Femur (tissue), 1 donor: ENCODE data around the gene DLX5.

Experiments used
- DNase-seq: peaks from one replicate; pipeline ENCODE4 v3.0.0-alpha.2; 2017

The DLX5 gene

DNA sequence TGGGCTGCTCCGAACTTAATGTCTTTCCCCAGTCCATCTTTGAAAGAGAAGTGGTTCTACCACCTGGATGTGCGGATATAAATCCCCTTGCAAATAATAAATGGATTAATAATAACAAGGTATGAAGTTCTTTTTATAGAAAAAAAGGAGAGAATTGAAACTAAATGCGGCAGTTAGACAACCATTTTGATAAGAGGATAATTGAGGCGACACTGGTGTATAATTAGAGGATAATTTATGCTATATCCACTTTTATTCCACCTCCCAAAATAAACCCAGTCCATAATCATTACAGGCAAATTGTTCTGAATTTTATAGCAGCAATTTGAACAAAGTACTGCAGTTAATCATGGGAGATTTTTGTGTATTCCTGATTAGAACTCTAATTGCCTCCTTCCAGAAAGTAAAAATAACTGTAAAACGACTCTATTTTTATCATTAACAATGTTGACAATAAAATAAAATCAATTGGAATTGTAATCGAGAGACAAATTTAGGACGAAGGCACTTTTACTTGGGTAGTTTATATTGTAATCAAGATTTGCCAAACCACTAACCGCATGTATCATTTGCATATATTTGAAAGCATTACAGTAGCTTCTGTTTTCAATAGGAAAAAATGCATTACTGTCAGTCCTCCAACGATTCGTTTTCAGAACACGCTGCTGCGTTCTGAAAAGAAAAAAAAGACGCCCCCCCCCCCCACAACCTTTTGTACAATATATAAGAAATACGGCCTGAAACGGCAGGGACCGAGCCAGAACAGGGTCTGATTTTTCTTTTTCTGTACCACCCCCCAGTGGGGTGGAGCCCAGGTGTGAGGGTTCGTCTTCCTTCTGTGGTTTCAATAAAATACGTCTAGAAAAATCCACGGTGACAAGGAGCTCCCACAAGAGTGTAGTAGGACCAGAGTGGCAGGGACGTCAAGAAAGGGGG lies 20.1 kb downstream of the DLX5 start:
- DNase-seq, result no peak

DNA sequence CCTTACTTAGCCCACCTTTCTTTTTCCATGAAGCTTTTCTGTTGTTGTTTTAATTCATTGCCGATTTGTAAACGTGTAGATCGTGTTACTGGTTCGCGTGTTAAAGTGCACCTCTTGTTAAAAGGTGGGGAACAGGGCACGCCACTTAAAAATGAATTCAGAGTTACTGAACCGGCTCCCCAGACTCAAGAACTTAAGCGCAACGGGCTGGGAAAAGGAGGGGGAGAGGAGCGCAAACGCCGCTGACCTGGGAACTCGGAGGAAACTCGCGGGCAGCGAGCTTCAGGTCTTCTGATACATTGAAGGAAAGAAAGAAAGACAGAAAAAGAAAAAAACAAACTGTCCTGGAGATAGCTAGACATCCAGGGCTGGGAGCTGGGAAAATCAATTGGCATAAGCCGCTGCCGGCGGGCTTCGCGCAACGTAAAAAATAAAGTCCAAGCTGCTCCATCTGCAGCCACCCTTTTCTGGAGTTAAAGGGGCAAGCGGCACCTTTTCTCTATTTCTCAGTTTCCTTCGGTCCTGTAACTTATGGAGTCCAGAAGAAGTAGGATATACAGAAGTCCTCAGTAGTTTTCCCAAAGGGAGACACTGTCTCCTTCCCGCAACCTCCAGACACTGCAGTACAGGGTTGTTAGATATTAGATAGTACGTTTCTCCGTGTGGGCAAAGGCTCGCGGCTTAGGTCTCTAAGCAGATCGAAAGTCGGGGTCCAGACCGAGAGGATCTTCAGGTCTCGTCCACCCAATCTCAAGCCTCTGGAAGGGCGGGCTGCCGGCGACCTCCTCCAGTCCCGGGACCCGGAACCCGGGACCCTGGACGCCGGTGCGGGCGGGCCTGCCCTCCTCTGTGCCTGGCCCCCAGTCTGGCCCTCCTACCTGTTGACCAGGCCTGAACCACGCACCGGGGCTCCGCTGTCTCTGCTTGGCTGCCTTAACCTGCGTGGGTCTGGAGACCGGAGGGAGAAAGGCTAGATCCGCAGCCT lies 21.1 kb downstream of the DLX5 start:
- no peak for DNase-seq

DNA sequence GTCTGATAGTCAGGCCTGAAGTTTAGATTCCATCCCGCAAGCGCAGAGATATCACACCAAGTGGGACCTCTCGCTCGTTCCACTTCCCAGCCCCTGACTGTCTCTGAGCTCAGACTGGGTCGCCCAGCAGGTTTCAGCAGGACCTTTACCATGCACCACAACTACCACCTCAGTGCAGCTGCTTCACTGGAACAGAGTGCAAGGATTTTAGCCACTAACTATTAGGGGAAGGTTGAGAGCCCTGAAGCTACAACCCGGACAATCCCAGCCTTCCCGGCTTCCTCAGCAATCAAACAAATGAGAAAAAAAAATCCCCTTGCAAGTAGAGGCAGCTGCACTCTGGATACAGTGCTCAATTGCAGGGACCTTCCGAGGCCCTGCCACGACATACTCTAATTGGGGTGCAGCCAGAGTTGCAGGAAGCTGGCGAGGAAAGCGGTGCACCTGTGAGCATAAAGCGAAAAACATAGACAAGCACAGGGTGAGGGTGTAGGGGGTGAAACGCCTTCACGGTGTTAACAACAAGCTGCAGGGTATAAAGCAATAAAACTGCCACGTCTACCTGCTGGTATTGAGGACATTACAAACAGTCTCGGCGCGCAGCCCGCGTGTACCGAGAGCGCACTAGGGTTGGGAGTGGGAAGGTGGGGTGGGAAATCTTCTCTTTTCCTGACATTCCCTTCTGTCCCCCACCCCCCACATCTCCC lies 21.9 kb downstream of the DLX5 start:
- DNase-seq, result no peak

DNA sequence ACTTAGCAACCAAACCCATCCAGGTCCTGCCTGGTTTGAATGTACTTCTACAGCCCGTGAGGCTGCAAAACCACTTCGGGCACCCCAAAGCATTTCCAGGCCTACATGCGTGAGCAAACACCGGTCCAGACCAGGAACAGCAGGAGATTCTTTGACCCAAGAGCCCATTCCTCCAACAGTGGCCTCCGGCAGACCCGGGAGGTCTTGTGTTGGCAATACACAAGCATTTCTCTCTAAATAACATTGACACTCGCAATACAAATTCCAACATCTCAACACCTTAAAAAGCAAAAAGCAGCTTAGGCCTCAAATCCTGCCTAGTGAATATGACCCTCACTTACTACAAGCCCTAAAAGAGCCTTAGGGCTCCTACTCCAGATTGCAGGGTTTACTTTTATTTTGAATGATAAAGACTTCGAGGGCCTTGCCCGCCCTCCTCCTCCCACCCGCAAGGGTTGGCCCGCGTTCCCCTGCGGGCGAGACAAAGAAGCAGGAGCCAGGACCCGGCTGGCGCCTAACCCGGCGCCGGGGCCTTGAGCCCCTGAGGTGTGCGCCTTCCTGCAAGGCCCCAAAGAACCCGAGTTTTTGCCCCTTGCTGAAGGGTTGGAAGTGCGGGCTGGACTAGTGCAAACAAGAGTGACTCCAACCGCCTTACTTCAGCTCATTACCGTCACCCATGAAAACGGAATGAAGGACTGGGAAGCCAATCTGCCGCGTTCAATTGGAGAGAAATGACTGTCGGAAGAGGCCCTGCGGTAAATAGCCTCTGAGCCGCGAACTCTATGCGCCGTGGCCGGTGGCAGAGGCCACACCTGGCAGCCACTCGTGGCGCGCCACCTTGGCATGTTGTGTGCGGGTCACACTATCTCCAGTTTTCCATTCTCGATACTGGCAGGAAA lies 22.7 kb downstream of the DLX5 start:
- no peak for DNase-seq

DNA sequence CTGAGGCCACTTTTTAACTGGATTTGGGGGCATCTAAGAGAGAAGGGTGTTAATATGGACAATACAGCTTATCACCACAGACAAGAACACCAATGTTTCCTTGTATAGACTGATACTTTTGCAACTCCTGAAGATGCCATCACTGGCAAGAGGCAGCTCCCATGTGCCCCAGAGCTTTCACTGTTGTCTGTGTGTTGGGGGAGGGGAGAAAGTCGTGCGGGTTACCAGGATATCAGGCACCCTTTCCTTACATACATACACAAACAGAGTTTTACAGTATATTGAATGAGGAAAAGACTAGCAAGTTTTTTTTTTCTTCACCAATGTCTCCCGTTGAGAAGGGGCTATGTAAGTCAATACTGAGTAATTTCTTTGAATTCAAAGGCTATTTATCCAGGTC lies 23.4 kb downstream of the DLX5 start:
- DNase-seq, result no peak

DNA sequence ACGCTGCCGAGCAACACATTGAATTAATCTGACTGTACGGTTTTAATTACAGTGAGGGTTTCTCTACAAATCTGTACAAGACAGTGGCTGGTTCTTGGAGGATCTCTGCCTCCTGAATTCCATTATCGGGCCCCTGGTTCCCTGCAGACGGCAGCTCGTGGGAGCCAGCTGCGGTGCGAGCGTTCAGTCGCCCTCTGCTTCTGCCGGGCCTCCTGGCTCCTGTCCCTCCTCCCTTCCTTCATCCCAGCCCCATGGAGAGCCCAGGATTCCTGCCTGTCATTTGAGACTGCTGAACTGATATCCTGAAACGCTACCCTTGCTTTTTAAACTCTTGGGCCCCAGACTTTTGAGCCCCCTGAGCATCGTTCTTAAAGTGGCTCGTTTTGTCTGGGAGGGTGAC lies 25.9 kb downstream of the DLX5 start:
- no peak for DNase-seq

DNA sequence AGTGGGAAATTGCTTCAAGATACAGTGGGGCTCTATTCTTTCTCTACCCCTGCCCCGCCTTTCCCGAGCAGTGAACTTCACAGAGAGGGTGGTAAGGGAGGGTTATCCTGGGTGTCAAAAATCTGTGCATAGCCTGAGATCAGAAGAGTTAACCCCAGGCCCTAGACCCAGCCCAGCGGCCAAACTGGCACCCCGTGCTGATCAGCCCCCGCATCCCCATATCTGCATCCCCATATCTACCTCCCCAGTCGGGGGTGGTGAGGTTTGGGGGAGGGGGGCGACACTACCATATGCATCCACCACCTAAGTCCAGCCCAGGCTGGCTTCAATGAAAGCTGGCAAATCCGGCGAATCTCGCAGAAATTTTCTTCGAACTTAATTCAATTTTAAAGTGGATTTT lies 26.3 kb downstream of the DLX5 start:
- no peak for DNase-seq

DNA sequence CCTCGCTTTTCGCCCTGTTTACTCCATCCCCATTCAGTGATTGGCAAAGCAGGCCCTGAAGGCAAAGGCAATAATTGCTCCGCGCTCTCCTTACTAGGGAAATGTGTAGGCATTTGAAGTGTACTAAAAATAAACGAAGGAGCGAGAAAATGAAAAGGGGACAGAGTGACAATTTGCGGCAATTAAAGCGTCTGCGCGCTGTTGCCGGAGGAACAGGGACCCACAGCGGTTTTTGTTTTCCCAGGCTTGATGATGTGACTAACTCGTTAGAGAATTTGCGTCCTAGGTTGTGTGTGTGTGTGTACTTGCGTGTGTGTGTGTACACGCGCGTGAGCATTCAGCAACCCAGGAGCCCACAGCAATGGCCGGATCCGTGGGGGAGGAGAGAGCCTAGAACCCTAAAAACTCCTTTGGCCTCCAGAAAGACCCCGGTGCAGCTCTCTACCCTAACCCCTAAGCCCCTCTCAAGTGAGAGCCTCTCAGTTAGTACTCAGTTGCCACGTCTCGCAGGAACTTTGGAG lies 27.1 kb downstream of the DLX5 start:
- DNase-seq, result no peak

DNA sequence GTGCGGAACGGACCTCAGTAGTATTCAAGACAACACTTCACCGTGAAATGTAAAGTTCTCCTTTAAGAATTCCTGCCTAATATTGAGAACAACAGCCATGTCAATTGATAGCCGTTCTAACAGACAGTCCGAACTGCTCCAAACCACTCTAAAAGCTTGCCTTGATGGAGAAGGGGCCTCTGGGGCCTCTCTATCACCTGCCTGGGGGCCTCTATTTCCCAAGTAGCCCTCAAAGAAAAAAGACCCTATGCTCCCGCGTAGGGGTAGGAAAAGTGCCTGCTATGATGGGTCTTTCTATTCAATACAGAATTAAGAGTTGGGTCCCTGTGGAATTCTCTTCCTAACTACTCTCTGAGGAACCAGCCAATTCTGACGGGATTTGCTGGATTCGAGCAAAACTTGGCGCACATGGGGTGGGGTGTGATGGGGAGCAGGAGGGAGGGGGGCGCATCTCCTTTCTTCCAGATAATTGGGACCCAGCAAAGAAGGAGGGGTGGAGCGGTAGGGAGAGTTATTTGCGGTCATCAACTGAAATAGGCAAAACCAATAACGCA lies 27.6 kb downstream of the DLX5 start:
- DNase-seq, result no peak

DNA sequence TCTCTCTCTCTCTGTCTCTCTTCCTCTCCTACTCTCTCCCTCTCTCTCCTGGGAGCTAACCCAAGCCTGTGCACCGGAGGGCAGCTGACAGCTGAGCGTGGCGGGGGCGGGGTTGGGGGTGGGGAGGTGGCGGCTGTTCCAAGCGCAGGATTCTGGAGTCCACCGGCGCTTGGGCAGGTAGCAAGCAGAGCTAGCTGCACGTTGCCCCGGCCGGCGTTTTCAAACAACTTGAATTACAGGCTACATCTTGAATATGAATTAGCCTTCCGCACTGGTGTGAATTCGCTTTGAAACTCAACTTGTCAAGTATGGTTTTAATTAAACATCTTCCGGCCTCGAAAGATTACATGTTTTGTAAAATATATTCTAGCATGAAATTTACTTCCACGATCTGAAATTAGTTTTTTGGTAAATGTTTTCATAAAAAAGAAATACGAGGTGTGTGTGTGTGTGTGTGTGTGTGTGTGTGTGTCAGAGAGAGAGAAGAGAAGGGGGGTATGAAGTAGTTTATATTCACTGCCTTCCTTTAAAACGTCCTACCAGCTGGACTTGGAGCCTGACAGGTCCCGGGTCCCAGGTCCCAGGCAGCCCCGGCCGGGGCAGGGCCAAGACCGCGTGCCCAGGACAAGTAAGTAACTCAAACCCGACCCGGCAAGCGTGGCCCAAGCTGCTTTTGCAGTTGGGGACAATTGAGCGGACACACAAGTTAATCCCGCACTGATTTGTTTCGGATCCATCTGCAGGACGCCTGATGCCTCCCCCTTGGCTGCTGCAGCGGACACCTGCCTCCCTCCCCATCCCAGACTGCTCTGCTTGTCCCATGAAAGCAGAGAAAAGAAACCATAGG lies 28.3 kb downstream of the DLX5 start:
- DNase-seq, result no peak

DNA sequence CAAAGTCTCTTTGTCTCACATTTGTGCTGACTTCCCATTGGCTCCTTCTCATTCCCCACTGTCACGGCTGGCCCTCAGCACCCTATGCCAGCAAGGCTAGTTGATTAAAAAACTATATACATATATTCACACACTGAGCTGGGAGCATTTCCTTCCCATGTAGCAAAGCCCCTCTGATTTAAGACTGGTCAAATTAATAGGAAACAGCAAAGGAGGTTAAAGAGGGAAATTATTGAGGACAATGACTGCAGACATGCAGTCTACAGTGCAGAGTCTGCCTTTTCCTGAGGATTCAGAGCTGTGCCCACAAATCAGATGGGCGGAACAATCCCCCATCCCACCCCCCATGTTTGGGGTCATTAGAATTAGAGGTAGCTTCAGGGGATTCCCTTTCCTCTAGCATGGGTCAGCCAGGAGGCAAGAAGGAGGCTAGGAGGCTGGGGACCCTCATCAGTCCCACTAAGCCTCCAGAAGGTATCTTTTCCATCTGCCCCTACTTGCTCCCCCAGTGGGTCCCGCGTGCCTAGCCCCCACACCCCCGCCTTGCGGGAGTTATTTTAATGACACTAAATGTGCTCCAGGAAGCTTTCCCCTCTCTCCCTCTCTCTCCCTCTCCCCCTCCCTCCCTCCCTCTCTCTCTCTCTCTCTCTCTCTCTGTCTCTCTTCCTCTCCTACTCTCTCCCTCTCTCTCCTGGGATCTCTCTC lies 29.1 kb downstream of the DLX5 start:
- no peak for DNase-seq

DNA sequence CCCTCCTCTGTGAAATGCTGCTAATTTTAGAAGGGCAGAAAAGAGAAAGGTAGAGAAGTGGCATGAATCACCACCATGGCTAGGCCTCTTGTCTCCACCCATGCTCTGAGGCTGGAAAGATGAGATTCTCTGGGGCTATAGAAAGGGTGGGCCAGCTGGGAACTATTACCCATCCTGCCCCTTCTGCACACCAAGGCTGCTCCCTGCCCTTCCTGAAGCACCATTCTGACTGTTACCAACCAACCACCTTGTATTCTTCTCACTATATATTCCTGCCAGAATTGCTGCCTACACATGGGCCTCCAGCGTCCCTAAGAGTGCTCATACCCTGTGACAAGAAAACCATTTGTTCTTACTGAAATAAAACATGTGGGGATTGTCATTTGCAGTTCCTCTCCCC lies 30.7 kb downstream of the DLX5 start:
- no peak for DNase-seq

DNA sequence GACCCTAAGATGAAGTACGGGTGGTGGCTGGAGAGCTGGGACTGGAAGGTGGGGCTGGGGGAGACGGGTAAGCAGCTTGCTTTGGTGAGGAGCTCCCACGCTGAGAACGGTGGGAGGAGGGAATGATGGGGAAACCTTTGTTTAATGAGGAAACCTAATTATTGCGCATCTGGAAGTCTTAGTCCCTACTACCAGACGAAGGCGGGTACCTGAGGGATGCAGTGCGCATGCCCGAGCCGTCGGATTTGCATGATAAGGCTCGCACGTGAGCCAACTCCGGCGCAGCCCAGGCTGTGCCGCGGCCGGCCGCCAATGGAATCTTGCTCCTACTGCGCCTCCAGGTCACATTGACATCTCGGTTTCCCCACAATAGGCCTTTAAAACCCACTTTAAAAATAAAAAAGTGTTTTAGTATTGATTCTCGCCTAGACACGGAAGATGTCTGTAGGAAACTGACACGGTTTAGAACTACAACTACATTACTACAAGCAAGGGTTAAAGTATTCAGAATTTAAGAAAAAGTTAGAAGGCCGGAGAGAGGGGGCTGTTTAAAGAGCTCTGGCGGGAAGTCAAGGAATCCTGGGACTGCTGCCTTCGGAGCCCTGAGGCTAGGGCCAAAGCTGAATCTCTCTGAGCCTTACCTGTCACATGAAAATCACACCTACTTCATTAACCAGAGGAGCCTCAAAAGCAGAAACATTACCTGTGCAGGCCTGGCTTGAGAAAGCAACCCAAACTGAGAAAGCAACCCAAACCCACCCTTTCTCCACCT lies 31.4 kb downstream of the DLX5 start:
- no peak for DNase-seq

DNA sequence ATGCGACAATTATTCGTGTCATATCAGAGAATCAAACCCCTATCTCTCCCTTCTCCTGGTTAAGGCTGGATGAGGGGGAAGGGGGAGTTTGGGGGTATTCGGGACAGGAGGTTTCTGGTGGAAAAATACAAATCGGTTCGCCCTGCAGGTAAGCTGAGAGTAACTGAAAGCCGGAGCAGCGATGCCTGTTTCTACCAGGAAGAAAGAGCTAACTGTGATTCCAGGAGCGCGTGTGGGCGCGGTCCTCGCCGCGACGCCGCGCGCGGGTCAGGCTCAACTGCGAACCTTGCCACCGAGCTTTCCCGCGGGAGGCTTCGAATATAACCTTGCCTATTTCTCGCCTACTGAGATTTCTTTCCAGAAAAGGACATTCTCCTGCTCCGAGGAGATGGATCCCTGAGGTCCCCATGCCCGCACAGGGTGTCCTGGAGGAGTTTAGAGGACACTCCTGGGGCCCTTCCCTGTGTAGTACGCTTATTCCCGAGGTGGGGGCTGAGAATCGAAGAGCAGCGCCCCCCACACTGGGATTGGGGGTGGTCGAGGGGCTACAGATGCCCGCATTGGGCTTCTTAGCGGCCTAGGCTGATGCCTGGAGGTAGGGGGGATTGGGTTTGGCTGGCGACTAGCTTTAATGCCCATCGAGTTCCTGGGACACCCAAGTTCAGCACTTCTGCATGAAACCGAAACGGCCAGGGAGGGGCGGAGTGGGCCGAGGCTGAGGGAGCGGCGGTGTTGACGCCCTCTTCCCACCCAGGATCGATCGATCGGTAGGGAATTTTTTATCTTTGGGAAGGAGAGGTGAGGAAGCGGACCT lies 32.2 kb downstream of the DLX5 start:
- DNase-seq, result no peak

DNA sequence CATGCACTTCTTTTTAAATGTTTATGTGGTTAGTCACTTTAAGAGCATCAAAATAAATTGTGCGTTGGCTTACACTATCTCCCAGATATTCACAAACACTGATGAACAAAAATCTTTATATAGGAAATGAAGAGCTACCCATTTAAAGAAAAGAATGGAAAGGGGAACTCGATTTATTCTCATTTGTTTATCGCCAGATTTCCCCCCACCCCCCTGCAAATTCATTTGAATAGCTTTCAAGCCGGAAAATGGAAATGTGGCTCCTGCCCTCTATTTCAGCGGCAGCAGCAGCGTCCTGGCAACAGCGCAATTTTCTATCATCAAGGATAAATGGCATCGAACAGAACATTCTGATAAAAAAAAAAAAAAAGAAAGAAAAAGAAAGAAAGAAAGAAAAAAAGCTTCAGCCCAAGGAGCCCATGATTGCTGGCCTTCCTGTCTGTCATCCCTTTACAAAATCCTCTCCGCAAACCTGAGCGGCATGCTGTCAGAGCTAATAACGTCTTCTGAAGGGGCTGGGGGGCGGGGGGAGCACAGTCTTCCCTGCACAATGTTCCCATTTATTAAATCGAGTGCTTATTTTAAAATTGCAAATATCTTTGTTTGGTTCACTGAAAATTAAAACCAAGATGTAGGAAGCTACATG lies 33.0 kb downstream of the DLX5 start:
- DNase-seq, result no peak

DNA sequence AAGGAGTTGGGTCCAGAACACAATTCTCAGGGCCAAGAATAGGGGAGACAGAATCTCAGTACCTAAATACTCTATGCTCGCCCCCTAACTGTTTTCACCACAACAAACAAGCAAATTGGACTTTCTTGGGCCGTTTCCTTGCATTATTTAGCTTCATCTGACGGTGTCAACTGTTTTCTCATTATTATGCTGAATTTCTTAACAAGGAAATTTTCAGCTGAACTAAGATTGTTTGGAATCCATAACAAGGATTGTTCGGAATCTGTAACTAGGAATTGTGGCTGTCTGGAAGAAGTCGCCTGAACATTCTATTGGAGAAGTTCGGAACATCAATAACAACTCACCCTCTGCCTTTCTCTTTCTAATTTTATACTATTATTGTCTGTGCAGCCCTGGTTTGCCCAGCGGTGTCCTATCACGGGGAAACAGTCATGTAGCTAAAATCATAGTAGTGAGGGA lies 34.7 kb downstream of the DLX5 start:
- no peak for DNase-seq

DNA sequence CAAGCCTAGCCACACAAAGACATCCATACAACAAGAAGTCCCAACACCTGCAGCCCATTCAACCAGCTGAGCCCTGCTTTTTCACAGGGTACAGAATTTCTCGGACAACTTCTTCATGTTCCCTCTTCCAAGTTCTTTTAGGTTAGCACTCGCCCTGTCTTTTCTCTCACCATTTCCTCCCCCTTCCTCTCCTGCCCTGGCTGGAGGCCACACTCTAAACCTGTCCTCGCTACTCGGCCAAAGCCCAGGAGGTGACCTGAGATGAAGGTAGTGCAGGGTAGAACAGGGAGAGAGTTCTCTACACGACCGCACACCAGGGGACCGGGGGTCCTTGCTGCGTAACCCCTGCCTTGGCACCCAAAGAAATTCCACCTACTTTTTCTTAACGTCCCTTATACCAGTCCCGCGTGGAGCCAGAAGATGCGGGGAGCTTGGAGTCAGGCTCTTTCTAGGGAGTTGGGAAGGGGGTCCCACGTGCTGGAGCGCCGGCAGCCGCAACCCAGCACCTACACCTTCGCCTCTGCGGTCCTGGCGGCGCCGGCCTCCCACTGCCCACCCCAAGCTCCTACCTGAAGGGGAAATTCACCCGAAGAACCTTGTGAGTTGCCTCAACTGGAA lies 35.3 kb downstream of the DLX5 start:
- no peak for DNase-seq
